Left cardiac atrium (tissue), 4 donors: Measurements from ENCODE around the gene CX3CR1. TPM values are rescaled to one million over a fixed set of nuclear protein-coding genes. Genes with fewer than 3 reads are reported as not detected.
"Not testable (repeated sequence)": the region's sequence is repeated elsewhere in the genome, so short reads cannot be mapped to it uniquely, and the experiment has no call there.

ENCODE experiments used
- ATAC-seq, 2 donors: fragments of 200-7000 bp; cut with Tn5 transposase; one replicate each; pipeline ENCODE4 v1.9.1; 2020; ENCODE audit warnings: mild to moderate bottlenecking in 2 of 2, moderate library complexity in 2 of 2
- DNase-seq: peaks from one replicate; pipeline ENCODE4 v3.0.0-alpha.2; 2020
- intact Hi-C, 2 donors: fragments of 100-400 bp; cut with DNase I; formaldehyde crosslinking; loops; one replicate each; pipeline versions ENCODE4 v1.14.1 to v1.15.1; 2022 to 2023
- total RNA-seq, 2 donors: library from RNA; stranded (reverse); fragmentation: NEBNext Ultra II Directional; extraction: Animal tissue kit (Norgen Biotek cat#: 25700); gene quantifications; one replicate each; pipeline ENCODE4 v1.2.1, GENCODE V29; 2021
- donor health status: DM: no; HTN: yes; CAD: no.
- donor health status: DM: no; HTN: yes; CAD: no; lungs with severe emphysema.
- donor health status: DM: yes; HTN: yes; CAD: no.
- donor health status: Dilated cardiomyopathy.

The CX3CR1 gene
- total RNA-seq, 2 donors from 2014 or later, result 0.60 to 1.4 TPM

DNA sequence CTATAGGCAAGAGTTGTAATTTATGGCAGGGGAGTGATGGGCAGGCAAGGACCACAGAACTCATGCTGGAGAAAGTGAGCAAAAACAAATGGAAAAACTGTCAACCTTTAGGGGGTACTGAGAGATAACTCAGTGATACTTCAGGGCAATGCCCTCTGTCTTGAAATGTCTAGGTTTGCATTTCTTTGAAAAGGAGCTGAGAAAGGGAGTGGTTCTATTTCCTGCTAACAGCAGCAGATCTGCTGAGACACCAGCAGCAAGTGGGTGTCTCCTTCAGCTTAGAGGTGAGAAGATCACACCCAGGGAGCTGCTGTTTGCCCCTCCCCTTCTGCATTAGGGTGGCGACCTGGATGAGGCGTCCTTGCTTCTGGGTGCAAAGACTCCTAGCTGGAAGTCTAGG is 45.2 kb downstream of the CX3CR1 start:
- ATAC-seq (no peak), DNase-seq (no peak)
- intact Hi-C loops, result no loop called here

GRCh38 chr3:39232859-39233258 is 47.0 kb downstream of the CX3CR1 start:
- ATAC-seq (peak; percentile 78 to 87), DNase-seq (no peak)
- intact Hi-C loops, result no loop called here

DNA sequence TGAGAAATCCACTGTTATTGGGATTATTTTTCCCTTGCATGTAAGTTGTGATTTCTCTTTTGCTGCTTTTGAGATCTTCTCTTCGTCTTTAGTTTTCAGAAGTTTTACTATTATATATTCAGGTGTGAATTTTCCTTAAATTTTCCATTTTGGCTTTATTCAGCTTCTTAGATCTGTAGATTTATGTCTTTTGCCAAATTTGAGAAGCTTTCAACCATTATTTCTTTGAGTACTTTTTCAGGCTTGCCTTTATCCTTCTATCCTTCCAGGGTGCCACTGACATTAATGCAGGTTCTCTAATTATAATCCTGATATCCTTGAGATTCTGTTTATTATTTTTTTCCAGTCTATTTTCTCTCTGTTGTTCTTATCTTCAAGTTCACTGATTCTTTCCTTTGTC is 49.4 kb downstream of the CX3CR1 start:
- intact Hi-C loops, result no loop called here
- ATAC-seq (no peak), DNase-seq (no peak)

DNA sequence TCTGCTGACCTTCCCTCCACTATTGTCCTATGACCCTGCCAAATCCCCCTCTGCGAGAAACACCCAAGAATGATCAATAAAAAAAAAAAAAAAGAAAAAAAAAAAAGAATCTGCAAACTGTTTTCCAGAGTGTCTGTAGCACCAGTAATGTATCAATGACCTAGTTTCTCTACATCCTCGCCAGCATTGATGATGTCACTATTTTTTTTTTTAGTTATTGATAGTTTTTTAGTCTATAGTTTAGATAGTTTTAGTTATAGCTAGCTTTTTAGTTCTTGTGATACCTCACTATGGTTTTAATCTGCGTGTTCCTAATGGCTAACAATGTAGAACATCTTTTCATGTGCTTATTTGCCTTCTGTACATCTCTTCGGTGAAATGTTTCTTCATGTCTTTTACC is 51.3 kb downstream of the CX3CR1 start:
- intact Hi-C loops, result no loop called here
- DNase-seq (no peak), ATAC-seq (no peak)

DNA sequence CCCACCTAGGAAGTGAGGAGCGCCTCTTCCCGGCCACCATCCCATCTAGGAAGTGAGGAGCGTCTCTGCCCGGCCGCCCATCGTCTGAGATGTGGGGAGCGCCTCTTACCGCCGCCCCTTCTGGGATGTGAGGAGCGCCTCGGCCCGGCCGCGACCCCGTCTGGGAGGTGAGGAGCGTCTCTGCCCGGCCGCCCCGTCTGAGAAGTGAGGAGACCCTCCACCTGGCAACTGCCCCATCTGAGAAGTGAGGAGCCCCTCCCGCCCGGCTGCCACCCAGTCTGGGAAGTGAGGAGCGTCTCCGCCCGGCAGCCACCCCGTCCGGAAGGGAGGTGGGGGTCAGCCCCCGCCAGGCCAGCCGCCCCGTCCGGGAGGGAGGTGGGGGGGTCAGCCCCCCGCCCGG is 52.2 kb downstream of the CX3CR1 start:
- DNase-seq, ATAC-seq, intact Hi-C loops: not testable (repeated sequence)

GRCh38 chr3:39226106-39226741 is 53.6 kb downstream of the CX3CR1 start:
- ATAC-seq (no peak), DNase-seq (no peak)
- intact Hi-C loops, result no loop called here

DNA sequence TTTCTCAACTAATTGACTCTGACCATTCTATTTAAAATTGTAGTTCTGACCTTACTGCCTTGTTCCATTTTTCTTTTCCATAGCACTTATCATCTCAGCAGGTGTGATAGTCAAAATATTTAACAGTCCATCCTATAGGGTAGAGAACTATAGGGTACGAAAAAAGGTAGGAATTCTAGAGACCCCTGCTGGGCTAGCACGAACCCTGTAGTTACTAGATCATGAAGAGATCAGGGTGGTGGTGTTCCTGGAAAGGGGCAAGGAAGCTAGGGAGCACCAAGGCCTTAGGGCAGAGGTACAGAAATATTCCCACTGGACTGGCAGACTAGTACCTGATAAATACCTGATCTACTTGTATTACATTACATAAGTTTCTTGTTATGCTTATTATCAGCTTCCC is 55.5 kb downstream of the CX3CR1 start:
- intact Hi-C loops, result no loop called here
- DNase-seq, result no peak
- no peak for ATAC-seq

DNA sequence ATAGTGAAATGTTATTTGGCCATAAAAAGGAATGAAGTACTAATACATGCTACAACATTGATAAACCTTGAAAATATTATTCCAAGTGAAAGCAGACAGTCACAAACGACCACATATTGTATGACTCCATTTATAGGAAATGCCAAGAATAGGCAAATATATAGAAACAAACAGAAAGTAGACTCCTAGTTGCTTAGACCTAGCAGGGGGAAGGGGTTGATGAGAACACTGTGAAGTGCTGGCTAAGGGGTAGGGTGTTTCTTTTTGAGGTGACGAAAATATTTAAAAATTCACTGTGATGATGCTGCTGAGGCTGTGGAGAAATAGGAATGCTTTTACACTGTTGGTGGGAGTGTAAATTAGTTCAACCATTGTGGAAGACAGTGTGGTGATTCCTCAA is 56.9 kb downstream of the CX3CR1 start:
- intact Hi-C loops, result no loop called here
- no peak for DNase-seq
- no peak for ATAC-seq

- intact Hi-C loops, result no loop called here
- no peak for DNase-seq
- ATAC-seq, result no peak
These were observed 57.4 kb downstream of the CX3CR1 start for GRCh38 chr3:39222462-39222861.

GRCh38 chr3:39221141-39221530 is 58.7 kb downstream of the CX3CR1 start:
- DNase-seq (no peak), ATAC-seq (no peak)
- intact Hi-C loops, result no loop called here

GRCh38 chr3:39220407-39221140 is 59.3 kb downstream of the CX3CR1 start:
- intact Hi-C loops, result no loop called here
- peak; percentile 32 to 57 for ATAC-seq

DNA sequence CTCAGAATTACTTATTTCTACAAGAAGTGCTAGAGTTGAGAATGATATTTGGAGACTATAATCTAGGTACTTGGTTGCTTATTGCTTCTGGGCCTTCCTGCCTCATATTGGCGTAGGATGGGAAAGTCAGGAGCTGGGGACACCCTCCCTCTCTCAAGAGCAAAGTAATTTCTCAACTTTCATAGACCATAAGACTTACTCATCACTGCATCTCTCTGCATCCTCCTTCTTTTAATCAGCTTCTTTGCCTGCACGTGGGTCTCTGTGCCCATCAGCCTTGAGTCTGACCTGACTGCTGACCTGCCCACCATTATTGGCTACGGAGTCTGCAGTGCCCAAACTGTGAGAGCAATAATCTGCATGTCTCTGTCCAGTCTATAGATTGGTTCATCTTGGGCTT is 60.1 kb downstream of the CX3CR1 start:
- intact Hi-C loops, result no loop called here
- DNase-seq, result no peak
- no peak for ATAC-seq

More at GRCh38 chr3:39220407-39221140, 59.3 kb downstream of the CX3CR1 start:
- DNase-seq, result no peak

- intact Hi-C loops, result no loop called here
- DNase-seq (no peak), ATAC-seq (peak; percentile 15 to 78)
These were observed 63.6 kb downstream of the CX3CR1 start for GRCh38 chr3:39216176-39216790.

GRCh38 chr3:39213613-39214012 is 66.2 kb downstream of the CX3CR1 start:
- DNase-seq (no peak), ATAC-seq (no peak)
- intact Hi-C loops, result loop anchor here in 1 of 2 donors (5.0 kb wide), 1 partner anchor 44 kb away; no protein-coding TSS in a partner anchor

Other genes with a start within 250 kb of the CX3CR1 start
- not detected for gene SCN11A, start 228.1 kb downstream of the CX3CR1 start, total RNA-seq
- 10 to 100 TPM; 21.4 to 26.7 TPM for gene WDR48, start 228.0 kb downstream of the CX3CR1 start, total RNA-seq
- 10 to 100 TPM; 39.0 to 49.1 TPM for gene GORASP1, start 172.4 kb downstream of the CX3CR1 start, total RNA-seq
- gene TTC21A, start 172.4 kb downstream of the CX3CR1 start, total RNA-seq, result 1 to 10 TPM; 1.8 to 2.5 TPM
- 10 to 100 TPM; 20.5 to 41.6 TPM for gene CSRNP1, start 126.4 kb downstream of the CX3CR1 start, total RNA-seq
- gene XIRP1, start 87.4 kb downstream of the CX3CR1 start, total RNA-seq, result 100 to 1,000 TPM; 160 to 242 TPM
- not detected for gene CCR8, start 49.7 kb upstream of the CX3CR1 start, total RNA-seq
- gene SLC25A38, start 103.3 kb upstream of the CX3CR1 start, total RNA-seq, result 10 to 100 TPM; 12.0 to 13.7 TPM
- gene RPSA, start 126.7 kb upstream of the CX3CR1 start, total RNA-seq, result 100 to 1,000 TPM; 535 to 579 TPM
- under 1 TPM in 1 of 2 donors, not detected in 1; 0.10 TPM for gene MOBP, start 187.6 kb upstream of the CX3CR1 start, total RNA-seq